ENCODE results near the gene LANCL2. TPM values are rescaled to one million over a fixed set of nuclear protein-coding genes. Genes with fewer than 3 reads are reported as not detected.

LANCL2 gene
- total and polyA plus RNA-seq, 9 of the 15 experiments (the other 6 are each of a cell fraction or from before 2014, with no cell fraction given): 5.3 to 18.5 (median 13.5) TPM

DNA sequence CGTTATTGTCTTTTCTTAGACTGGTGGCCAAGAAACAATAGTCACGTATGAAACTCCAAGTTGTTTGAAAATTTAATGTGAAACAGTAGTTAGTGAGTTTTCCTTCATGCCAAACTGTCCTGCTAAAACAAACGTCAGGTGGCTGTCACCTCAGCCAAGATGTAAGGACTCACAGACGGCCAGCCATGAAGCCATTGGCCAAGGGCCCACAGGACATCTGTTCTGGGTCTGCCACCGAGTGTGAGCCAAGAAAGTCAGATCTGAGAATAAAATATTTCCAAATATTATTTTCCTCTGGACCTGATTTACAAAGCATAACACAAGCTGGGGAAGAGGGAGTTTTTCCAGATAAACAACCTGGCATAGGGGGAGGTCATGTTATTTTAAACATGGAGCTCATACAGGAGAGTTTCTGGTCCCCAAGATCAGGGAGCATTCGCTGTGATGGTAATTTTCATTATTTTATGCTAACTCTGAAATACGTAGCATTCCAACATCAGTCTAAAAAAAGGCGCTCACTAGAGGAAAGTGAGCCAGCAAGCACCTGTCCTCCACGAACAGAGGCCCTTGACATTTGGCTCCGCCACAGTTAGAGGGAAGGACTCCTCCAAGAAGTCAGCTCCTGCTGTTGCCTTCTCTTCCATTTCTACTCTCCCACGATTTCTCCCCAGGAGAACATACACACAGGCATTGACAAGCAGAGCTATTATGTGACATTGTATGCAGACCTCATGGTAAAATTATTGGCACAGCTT lies 38.9 kb upstream of the LANCL2 start (continued):
- no peak for TF ChIP-seq MCM7 (IDR thresholded peaks at IDR 0.05)
- TF ChIP-seq ZKSCAN8 (CRISPR knock-in tag; IDR thresholded peaks at IDR 0.05): no peak
- no peak for TF ChIP-seq HDAC2 (IDR thresholded peaks at IDR 0.05)
- TF ChIP-seq, protein P1, sequence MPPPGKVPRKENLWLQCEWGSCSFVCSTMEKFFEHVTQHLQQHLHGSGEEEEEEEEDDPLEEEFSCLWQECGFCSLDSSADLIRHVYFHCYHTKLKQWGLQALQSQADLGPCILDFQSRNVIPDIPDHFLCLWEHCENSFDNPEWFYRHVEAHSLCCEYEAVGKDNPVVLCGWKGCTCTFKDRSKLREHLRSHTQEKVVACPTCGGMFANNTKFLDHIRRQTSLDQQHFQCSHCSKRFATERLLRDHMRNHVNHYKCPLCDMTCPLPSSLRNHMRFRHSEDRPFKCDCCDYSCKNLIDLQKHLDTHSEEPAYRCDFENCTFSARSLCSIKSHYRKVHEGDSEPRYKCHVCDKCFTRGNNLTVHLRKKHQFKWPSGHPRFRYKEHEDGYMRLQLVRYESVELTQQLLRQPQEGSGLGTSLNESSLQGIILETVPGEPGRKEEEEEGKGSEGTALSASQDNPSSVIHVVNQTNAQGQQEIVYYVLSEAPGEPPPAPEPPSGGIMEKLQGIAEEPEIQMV (tag; conservative IDR thresholded peaks at IDR 0.05; ENCODE audit: low read depth): no peak
- TF ChIP-seq ZNF764 (CRISPR knock-in tag; IDR thresholded peaks at IDR 0.05; ENCODE audit: low read depth): no peak
- no peak for TF ChIP-seq USF2 (CRISPR knock-in tag; IDR thresholded peaks at IDR 0.05)
- TF ChIP-seq PCBP1 (IDR thresholded peaks at IDR 0.05; ENCODE audit: low read depth, low read length, poor library complexity, severe bottlenecking): no peak
- TF ChIP-seq HDAC1 (IDR thresholded peaks at IDR 0.05): no peak
- no peak for TF ChIP-seq ZNF75A (CRISPR knock-in tag; IDR thresholded peaks at IDR 0.05)
